COLO668 (cell line): Measurements from ENCODE around the gene D2HGDH.
"Not testable (repeated sequence)": the region's sequence is repeated elsewhere in the genome, so short reads cannot be mapped to it uniquely, and the experiment has no call there.

ENCODE experiments used
- DNase-seq: peaks from one replicate; lab custom pipeline; 2025; ENCODE audit not compliant: unreplicated experiment; lab: John Stamatoyannopoulos, UW

Gene D2HGDH

DNA sequence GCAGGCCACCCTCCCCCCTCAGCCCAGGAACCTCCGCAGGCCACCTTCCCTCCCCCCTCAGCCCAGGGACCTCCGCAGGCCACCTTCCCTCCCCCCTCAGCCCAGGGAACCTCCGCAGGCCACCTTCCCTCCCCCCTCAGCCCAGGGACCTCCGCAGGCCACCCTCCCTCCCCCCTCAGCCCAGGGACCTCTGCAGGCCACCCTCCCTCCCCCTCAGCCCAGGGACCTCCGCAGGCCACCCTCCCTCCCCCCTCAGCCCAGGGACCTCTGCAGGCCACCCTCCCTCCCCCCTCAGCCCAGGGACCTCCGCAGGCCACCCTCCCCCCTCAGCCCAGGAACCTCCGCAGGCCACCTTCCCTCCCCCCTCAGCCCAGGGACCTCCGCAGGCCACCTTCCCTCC is 71.8 kb downstream of the D2HGDH start:
- not testable (repeated sequence) for DNase-seq

DNA sequence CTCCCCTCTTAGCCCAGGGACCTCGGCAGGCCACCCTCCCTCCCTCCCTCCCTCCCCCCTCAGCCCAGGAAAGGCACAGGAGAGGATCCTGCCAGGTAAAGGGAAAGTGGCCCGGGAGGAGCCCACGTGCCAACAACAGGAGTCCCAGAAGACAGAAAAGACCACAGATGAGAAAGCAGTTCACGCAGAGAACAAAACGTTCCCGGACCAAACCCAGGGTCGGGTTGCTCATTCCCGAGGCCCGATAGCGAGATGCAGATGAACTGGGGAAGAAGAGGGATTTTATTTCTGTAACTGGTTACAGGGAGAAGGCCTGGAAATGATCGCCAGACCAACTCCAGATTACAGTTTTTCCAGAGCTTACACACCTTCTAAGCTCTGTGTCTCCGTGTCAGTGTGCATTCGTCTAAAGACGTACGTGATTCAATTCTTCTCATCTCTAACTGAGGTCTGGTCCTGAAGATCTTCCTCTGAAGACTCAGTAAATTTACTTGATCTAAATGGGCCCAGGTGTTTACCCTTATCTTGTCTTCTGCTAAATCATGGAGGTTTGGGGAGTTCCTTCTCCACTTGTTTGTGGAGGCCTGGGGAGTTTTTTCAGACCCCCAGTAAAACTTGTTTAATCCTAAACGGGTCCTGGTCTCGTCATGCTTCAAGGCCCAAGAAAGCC is 73.8 kb downstream of the D2HGDH start:
- DNase-seq, result no peak

- no peak for DNase-seq
Measured at GRCh38 chr2:241808721-241809382, 74.4 kb downstream of the D2HGDH start, which contains the start of gene NEU4. Gene NEU4 (plus strand): TSS chr2:241809193. CDS start chr2:241814485, 5,292 bp downstream.

GRCh38 chr2:241809383-241810306 is 75.2 kb downstream of the D2HGDH start:
- DNase-seq, result no peak

- DNase-seq, result no peak
Measured at GRCh38 chr2:241810307-241811200, 76.1 kb downstream of the D2HGDH start.

DNA sequence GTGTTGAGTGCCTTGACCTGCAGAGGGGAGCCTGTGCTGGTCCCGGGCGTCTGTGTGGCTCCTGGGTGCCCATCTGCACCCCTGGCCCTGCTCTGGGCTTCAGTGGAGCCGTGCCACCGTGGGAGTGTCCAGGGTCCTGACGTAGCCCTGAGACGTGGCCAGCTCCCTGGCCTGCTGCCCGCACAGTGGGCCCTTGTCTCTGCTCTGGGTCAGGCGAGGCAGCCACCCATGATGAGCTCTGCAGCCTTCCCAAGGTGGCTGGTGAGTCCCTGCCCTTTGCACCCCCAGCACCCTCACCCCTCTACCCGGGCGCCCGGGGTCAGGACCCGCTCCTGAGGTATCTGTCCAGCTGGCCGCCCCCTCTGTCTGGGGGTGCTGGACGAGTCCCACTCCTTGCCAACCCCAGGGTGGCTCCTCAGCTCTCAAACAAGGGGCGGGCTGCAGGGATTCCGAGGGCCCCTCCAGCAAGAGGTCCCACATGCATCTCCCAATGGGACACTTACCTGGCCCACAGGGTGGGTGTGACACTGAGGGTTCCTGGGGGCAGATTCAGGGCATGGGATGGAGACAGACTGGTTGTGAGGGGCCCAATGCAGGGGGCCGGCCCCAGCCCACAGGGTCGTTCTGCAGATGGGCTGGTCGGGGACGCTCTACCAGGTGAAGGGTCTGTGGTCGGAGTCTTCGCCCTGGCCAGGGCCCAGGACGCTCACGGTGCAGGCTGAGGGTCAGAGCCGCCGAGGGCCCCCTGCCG is 76.9 kb downstream of the D2HGDH start:
- DNase-seq, result no peak

DNA sequence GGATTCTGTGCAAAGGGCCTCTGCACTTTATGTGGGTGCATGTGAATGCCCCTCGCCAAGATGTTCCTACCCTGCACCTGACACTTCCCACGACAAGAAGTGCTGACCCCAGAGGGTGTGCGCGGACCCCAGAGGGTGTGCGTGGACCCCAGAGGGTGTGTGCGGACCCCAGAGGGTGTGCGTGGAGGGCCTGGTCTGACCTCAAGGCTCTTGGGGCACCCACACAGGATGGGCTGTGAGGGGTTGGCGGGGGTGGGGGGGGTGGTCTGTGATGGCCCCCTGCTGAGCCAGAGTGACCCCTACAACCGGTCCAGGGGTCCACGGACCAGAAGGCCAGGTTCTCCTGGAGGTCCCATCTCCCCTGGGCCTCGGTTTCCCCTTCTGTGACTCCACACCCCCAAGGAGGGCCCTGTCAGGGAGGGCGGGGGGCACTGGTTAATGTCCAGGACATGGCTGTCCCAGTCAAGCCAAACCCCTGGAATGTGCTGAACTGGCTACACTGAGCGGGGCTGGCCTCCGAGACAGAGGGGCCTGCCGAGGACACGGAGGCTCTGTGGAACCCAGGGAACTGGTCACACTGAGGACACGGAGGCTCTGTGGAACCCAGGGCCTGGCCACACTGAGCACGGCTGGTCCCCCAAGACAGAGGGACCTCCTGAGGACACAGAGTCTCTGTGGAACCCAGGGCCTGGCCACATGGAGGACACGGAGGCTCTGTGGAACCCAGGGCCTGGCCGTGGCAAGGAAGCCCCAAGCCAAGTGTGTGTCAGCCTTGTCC is 77.7 kb downstream of the D2HGDH start:
- no peak for DNase-seq

DNA sequence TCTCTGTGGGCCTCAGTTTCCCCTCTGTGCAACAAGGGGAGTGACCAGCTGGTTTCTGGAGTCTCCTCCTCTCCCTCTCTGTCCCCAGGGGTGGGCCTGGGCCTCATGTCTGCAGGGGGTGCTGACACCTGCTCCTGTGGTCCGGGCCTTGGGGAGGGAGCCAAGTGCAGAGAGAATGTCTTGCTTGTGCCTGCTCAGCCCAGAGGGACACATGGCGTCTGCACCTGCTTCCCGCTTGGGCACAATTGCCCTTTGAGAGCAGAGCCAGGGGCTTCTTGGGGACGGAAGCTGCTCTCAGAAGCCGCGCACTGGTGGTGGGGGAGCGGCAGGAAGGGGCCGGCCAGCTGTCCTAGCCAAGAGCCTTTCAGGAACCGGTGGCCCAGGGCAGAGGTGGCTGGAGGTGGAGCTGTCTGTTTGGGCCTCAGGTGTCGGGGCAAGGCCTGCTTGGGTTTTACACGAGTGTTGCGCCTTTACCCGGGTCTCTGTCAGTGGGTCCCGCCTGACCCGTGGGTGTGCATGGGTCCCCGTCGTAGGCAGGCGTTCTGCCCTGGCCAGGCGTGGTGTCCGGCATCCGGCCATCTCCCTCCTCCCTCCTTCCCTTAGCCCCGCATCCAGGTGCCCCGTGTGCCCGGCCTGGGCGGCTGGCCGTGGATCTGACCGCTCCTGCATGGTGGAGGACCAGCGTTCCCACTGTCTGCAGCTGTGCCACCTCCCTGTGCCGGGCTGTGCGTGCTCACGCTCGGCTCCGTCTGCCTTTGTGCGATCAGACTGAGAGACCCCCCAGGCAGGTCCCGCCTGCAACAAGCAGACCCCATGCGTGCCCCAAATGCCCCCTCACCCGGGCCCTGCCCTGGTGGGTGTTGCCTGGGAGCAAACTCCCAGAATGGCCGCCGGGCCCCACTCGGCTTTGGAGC is 78.6 kb downstream of the D2HGDH start:
- peak; percentile 21 for DNase-seq

DNA sequence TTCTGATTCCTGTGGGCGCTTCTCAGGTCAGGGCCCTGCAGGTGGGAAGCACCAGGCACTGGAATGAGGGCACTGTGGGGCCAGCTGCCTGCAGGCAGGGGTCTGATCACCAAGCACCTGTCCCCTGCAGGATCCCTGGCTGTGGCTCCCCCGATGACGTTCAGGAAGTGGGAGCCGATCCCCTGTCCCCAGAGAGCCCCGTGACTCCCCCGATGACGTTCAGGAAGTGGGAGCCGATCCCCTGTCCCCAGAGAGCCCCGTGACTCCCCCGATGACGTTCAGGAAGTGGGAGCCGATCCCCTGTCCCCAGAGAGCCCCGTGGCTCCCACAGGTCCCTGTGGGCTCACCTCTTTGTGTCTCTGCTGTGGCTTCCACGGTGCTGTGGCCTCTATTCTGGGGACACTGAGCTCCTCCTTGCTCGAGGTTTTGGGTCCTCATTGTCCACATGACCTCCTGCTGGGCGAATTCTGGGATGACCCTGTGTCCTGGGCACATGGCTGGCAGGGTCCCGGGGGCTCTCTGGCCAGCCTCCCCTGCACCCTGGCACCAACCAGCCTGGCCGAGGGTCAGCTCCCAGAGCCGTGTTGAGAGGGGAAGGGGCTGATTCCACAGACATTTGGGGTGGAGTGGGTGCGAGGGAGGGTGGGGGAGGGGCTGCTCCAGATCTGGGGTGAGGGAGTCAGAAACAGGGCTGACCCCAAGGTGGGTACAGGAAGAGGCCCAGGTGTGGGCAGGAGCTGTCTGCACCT is 79.4 kb downstream of the D2HGDH start:
- no peak for DNase-seq

- DNase-seq, result no peak
Measured at GRCh38 chr2:241814393-241814642, 79.9 kb downstream of the D2HGDH start.

DNA sequence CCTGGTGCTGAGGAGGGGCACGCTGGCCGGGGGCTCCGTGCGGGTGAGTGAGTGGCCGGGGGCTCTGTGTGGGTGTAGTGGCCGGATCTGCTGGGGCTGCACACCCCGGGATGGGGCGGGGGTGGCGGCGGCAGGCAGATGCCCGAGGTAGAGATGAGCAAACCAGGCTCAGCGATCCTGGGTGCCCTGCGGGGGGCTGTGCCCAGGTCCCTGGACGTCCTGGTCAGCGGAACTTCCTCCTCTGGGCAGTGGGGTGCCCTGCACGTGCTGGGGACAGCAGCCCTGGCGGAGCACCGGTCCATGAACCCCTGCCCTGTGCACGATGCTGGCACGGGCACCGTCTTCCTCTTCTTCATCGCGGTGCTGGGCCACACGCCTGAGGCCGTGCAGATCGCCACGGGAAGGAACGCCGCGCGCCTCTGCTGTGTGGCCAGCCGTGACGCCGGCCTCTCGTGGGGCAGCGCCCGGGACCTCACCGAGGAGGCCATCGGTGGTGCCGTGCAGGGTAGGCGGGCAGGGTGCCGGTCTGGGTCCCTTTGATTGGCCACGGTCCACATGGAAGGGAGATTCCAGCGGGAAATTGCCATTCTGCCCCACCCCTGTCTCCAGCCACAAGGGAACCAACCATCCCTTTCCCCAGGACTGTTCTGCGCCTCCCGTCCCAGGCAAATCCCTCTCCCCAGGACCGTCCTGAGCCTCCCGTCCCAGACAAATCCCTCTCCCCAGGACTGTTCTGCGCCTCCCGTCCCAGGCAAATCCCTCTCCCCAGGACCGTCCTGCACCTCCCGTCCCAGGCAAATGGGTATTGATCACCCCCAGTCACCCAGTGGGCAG is 80.4 kb downstream of the D2HGDH start:
- DNase-seq, result no peak

- DNase-seq, result no peak
Measured at GRCh38 chr2:241815477-241816430, 81.3 kb downstream of the D2HGDH start.

GRCh38 chr2:241816431-241817121 is 82.1 kb downstream of the D2HGDH start:
- no peak for DNase-seq

DNA sequence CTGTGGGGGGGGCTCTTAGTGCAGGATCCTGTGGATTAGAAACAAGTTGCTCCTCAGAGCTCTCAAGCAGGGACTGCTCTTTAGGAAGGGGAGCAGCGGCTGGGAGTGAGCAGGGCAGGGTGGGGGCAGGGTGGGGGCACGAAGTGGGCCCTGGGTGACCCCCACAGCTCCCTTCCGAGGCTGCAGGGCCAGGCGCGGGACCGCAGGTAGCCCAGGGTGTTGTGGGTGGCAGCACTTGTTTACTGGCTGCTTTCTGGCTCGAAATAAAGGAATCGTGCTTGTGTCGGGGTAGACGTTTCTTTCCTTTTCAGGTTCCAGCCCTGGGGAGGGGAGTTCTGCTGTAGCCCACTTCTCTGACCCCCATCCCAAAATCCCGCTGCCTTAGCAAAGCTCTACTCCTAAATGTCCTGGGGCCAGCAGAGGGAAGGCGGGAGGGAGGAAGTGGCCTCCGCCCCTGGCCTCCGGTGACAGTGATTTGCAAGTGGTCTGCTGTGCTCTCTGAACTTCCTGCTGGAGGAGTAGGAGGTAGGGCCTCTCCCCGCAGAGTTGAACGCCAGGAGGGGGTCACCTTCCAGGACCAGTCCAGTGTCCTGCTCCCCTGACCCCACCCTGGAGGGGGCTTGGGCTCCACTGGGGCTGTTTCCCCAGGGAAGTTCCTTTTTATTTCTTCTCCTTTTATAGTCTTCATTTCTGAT is 82.8 kb downstream of the D2HGDH start:
- no peak for DNase-seq

- DNase-seq, result not testable (repeated sequence)
Measured at GRCh38 chr2:241817821-241818215, 83.4 kb downstream of the D2HGDH start.
